Activated CD8-positive, alpha-beta T cell treated with anti-CD3 and anti-CD28 coated beads, Interleukin-2, amount 10 ng/mL, durations not matched to agents 7 days and 5 days (primary cell): ENCODE results near the gene SCAMP4. TPM values are rescaled to one million over a fixed set of nuclear protein-coding genes. Genes with fewer than 3 reads are reported as not detected.

Source experiments
- ATAC-seq: fragments of 150-1000 bp; cut with Tn5 transposase; one replicate; pipeline ENCODE4 v1.10.0; 2021; ENCODE audit warnings: moderate library complexity
- CTCF ChIA-PET: fragments of 350-600 bp; sonication (Branson Sonifier 250); formaldehyde crosslinking; loops from one replicate; lab custom pipeline; 2021; ENCODE audit warnings: antibody characterized with exemption; lab: Charles Lee
- POLR2A ChIA-PET: fragments of 350-600 bp; sonication (Branson Sonifier 250); formaldehyde crosslinking; loops from one replicate; lab custom pipeline; 2021; ENCODE audit warnings: antibody characterized with exemption; lab: Charles Lee
- DNase-seq: peaks from one replicate; pipeline ENCODE4 v3.0.0-alpha.2; 2020
- H3K27ac Mint-ChIP-seq: one replicate; pipeline ENCODE4 v1.8.0; 2021; ENCODE audit warnings: mild to moderate bottlenecking, mixed read lengths
- H3K27me3 Mint-ChIP-seq: one replicate; pipeline ENCODE4 v1.8.0; 2021; ENCODE audit warnings: low read depth, mixed read lengths
- H3K36me3 Mint-ChIP-seq: one replicate; pipeline ENCODE4 v1.8.0; 2021; ENCODE audit warnings: low read depth, mixed read lengths
- H3K4me1 Mint-ChIP-seq: one replicate; pipeline ENCODE4 v1.8.0; 2021; ENCODE audit warnings: low read depth, mixed read lengths
- H3K4me3 Mint-ChIP-seq: one replicate; pipeline ENCODE4 v1.8.0; 2021; ENCODE audit warnings: mild to moderate bottlenecking, mixed read lengths
- H3K9me3 Mint-ChIP-seq: one replicate; pipeline ENCODE4 v1.8.0; 2022; ENCODE audit warnings: mixed read lengths; ENCODE audit not compliant: insufficient read depth
- total RNA-seq, 2 experiments: library from RNA; stranded (reverse); gene quantifications; one replicate each; pipeline ENCODE4 v1.2.3, GENCODE V29; 2021

Gene SCAMP4
- total RNA-seq, 2 experiments from 2014 or later, result 29.9 to 37.2 TPM

DNA sequence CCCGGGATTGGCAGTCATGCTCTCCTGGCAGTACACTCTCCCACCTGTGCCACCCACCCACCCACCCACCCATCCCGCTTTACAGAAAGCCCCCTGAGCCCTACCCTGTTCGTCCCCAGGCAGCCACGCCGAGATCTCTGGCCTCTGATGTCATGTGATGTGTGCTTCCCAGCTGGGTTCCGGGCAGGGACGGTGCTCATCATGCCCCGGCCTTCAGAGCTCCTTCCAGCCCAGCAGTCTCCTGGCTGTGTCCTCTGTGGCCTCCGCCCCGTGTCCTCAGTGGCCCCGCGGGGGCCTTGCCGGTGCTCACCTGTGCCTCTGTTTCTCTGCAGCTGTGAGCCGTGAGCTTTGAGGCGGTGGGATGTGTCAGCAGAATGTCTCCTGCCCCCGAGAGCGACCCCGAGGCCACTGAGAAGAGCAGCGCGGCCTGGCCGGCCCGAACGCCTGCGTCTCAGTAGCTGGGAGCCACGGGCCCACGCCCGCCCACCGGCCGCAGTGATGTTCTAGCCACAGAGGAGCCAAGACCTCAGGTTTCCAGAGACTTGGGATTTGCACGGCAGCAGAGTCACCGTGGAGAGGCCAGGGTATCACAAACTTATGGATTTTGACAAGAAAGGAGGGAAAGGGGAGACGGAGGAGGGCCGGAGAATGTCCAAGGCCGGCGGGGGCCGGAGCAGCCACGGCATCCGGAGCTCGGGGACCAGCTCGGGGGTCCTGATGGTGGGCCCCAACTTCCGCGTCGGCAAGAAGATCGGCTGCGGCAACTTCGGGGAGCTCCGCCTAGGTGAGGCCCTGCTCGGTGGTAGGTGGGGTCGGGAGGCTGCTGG, 64.2 kb downstream of the SCAMP4 start:
- CTCF ChIA-PET, result no interaction called here
- peaks cover 22% of the 10 kb centered on the region for H3K4me1 Mint-ChIP-seq
- no peak for ATAC-seq
- no peak overlapping the region for H3K27ac Mint-ChIP-seq
- no peak for DNase-seq
- no peaks in the 10 kb centered on the region for H3K9me3 Mint-ChIP-seq
- H3K36me3 Mint-ChIP-seq, result peaks cover 14% of the 10 kb centered on the region
- H3K27me3 Mint-ChIP-seq, result no peaks in the 10 kb centered on the region
- H3K4me3 Mint-ChIP-seq, result no peak overlapping the region
- POLR2A ChIA-PET, result no interaction called here

DNA sequence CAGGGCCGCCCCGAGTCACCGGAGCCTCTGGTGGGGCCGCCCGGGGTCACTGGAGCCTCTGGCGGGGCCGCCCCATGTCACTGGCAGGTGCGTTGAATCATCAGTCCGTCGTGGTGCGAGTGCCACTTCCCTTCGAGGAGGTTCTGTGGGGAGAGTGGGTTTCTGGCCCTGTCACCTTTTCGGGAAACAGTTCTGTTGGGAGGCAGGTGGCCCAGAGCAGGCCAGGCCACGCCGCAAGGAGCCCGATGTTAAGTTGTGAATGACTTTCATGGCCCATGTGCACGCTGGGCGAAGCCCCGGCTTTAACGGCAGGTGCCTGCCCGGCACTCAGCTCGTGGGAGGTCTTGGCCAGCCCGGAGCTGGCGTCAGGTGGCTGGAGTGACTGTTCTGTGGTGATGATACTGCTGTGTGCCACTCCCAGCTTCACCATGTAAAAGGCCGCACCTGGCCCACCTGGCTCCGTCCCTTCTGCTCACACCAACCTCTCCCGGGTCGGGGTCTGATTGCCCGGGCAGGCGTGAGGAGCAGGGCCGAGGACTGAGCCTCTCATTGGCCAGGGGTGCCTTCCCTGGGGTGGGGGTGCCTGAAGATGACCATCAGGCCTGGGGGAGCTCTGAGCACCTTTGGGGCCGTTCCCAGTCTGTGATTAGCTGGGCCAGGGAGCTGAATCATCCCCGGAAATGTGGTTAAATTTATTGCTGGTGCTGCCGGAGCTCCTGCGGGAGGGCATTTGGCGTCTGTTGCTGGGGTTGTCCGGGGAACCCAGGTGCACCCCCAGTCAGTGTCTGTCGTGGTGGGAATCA, 65.0 kb downstream of the SCAMP4 start:
- H3K36me3 Mint-ChIP-seq, result peaks cover 20% of the 10 kb centered on the region
- no peak for ATAC-seq
- H3K4me1 Mint-ChIP-seq, result peaks cover 22% of the 10 kb centered on the region
- no peaks in the 10 kb centered on the region for H3K9me3 Mint-ChIP-seq
- no peak overlapping the region for H3K4me3 Mint-ChIP-seq
- no peak for DNase-seq
- CTCF ChIA-PET, result no interaction called here
- POLR2A ChIA-PET, result no interaction called here
- no peaks in the 10 kb centered on the region for H3K27me3 Mint-ChIP-seq
- no peak overlapping the region for H3K27ac Mint-ChIP-seq

DNA sequence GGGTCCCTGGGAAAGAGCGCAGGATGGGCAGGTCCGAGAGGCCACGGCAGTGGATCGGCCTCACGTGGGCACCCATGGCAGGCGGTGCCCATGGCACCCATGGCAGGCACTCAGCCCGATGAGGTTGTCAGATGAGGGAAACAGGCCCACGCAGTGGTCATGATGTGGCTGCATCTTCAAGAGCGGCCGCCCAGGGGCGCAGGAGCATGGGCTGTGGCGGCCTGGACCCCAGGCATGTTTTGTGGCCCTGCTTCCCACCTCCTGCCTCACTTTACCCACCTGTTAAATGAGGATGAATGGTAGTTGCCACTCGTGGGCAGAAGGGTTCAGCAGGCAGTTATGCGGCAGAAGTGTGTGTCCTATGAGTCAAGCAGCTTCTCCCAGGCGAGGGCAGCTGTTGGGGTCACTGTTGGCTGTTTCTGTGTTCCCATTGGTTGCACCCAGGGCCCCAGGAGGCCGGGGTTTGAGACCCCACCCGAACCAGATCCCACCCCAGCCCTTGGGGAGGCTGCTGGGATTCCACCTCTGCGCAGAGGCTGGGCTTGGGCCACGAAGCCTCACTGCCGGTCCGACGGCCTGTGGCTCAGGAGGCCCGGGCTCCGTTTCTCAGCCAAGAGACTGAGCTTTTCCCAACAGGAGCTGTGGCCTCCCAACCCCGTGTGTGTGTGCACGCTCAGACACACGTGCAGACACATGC, 65.8 kb downstream of the SCAMP4 start:
- DNase-seq, result no peak
- POLR2A ChIA-PET, result no interaction called here
- Mint-ChIP-seq H3K27me3 (no peaks in the 10 kb centered on the region), H3K4me3 (no peak overlapping the region), H3K36me3 (peaks cover 23% of the 10 kb centered on the region), H3K9me3 (no peaks in the 10 kb centered on the region), H3K4me1 (peaks cover 19% of the 10 kb centered on the region), H3K27ac (no peak overlapping the region)
- no peak for ATAC-seq
- CTCF ChIA-PET, result no interaction called here

- Mint-ChIP-seq H3K27me3 (no peaks in the 10 kb centered on the region), H3K4me1 (peaks cover 3% of the 10 kb centered on the region), H3K4me3 (no peak overlapping the region), H3K9me3 (no peaks in the 10 kb centered on the region), H3K27ac (no peak overlapping the region), H3K36me3 (peaks cover 18% of the 10 kb centered on the region)
- DNase-seq (no peak), ATAC-seq (no peak)
- ChIA-PET POLR2A (no interaction called here), CTCF (interaction anchor here (1.4 kb wide), 1 partner anchor 29 kb away, joined by 3 read pairs; no protein-coding TSS in a partner anchor)
These were observed 69.4 kb downstream of the SCAMP4 start for GRCh38 chr19:1974381-1975161.

GRCh38 chr19:1975162-1975480, 69.9 kb downstream of the SCAMP4 start:
- H3K4me1 Mint-ChIP-seq, result peaks cover 3% of the 10 kb centered on the region
- H3K27me3 Mint-ChIP-seq, result no peaks in the 10 kb centered on the region
- H3K36me3 Mint-ChIP-seq, result peaks cover 17% of the 10 kb centered on the region
- H3K4me3 Mint-ChIP-seq, result no peak overlapping the region
- ChIA-PET POLR2A (no interaction called here), CTCF (interaction anchor here (1.4 kb wide), 1 partner anchor 29 kb away, joined by 3 read pairs; no protein-coding TSS in a partner anchor)
- no peak overlapping the region for H3K27ac Mint-ChIP-seq
- no peak for ATAC-seq
- H3K9me3 Mint-ChIP-seq, result no peaks in the 10 kb centered on the region
- DNase-seq, result no peak

Other genes starting within 250 kb of the SCAMP4 start
- gene ONECUT3, start 151.9 kb upstream of the SCAMP4 start, total RNA-seq, result not detected
- 10 to 100 TPM; 20.2 to 27.8 TPM for gene ATP8B3, start 93.1 kb upstream of the SCAMP4 start, total RNA-seq
- gene REXO1, start 56.9 kb upstream of the SCAMP4 start, total RNA-seq, result 10 to 100 TPM; 47.9 to 52.9 TPM
- 10 to 100 TPM; 26.5 to 29.8 TPM for gene KLF16, start 41.8 kb upstream of the SCAMP4 start, total RNA-seq
- gene ABHD17A, start 19.9 kb upstream of the SCAMP4 start, total RNA-seq, result 100 to 1,000 TPM; 181 to 196 TPM
- 10 to 100 TPM in 1 of 2 experiments, 1 to 10 TPM in 1; 9.9 to 11.0 TPM for gene ADAT3, start within 50 bp of the SCAMP4 start, total RNA-seq
- 100 to 1,000 TPM; 103 to 105 TPM for gene CSNK1G2, start 35.8 kb downstream of the SCAMP4 start, total RNA-seq
- gene BTBD2, start 110.3 kb downstream of the SCAMP4 start, total RNA-seq, result 10 to 100 TPM; 48.2 to 53.4 TPM
- 100 to 1,000 TPM; 332 to 348 TPM for gene MKNK2, start 145.8 kb downstream of the SCAMP4 start, total RNA-seq
- gene MOB3A, start 190.9 kb downstream of the SCAMP4 start, total RNA-seq, result 100 to 1,000 TPM; 235 to 240 TPM
- gene IZUMO4, start 191.5 kb downstream of the SCAMP4 start, total RNA-seq, result 1 to 10 TPM; 8.7 to 9.5 TPM
- gene AP3D1, start 246.2 kb downstream of the SCAMP4 start, total RNA-seq, result 100 to 1,000 TPM in 1 of 2 experiments, 10 to 100 TPM in 1; 91.5 to 100 TPM